UCSD-AML1 (cell line): ENCODE results near the gene RRAS2.
A peak's percentile ranks its signal among the peaks of the same experiment; 100 is the strongest.
"Not testable (repeated sequence)": the region's sequence is repeated elsewhere in the genome, so short reads cannot be mapped to it uniquely, and the experiment has no call there.

Experiments used
- DNase-seq: peaks from one replicate; lab custom pipeline; 2025; ENCODE audit not compliant: unreplicated experiment; lab: John Stamatoyannopoulos, UW

RRAS2 gene

DNA sequence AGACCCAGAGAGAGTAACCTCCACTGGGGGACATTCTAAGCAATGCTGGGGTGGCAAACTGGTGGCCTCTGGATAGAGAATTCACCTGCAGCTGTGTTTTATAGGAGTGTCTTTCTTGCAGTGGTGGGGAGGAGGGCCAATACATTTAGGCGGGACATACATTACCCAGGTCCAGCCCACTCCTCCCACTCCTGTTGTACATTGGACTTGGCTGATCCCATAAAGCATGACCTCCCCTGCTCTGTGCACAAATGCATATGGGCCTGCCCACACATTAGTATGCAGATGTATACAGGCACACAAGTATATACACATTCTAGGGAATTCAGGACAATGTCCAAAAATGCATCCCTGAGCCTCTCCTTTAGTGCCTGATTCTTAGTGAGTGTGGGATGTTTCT, 99.1 kb downstream of the RRAS2 start:
- DNase-seq = no peak

DNA sequence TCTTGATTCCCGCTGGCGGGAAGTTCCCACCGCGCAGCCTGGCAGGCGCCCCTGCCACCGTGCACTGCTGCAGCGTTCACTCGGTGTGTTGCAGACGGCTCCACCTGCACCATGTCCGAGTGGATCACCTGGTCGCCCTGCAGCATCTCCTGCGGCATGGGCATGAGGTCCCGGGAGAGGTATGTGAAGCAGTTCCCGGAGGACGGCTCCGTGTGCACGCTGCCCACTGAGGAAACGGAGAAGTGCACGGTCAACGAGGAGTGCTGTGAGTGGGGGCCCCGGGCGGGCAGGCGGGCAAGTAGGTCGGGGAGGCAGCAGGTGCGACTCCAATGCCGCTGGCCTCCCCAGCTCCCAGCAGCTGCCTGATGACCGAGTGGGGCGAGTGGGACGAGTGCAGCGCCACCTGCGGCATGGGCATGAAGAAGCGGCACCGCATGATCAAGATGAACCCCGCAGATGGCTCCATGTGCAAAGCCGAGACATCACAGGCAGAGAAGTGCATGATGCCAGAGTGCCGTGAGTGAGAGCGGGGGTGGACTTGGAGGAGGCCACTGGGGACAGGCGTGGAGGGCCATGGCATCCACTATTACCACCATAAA, 99.7 kb downstream of the RRAS2 start:
- no peak for DNase-seq

DNA sequence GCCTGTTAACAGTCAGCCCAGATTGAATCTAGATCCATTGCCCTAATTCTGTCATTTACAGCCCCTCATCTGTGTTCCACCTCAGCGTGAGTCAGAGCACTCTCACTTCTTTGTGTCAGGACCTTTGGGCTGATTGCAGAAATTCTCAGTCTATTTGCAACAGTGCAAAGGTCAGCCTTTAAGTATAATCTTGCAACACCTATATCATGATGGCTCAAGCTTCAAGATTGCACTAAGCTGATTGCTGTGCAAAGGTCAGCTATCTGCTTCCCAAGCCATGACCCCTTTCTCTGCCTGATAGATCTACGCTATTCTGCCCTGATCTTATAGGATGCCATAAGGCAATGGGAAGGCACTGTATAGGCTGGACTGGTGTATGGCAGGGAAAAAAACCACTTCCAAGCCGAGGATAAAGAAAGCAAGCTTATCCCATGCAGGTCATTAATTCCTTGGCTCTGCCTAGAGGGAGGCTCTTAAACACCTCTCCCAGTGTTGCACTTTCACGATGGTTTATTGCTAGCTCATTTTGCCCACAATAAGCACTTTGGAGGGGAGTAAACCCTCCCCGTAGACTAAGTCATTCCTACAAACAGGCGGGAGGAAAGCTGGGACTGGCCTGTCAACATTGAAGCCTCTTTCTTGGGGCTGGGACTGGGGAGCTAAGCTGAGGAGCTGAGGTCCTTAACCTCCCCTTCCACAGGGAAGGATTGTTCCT, 100.6 kb downstream of the RRAS2 start:
- no peak for DNase-seq

DNA sequence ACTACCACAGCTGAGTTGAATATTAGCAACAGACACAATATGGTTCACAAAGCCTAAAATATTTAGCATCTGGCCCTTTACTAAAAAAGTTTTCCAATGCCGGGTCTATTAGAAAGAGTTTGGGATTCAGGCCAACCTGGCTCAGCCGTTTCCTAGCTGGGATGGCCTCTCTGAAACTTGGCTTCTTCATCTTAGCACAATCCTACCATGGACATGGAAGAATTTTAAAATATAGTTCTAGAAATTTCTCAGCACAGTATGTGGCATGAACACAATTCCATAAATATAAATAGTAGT, 103.8 kb downstream of the RRAS2 start:
- no peak for DNase-seq

DNA sequence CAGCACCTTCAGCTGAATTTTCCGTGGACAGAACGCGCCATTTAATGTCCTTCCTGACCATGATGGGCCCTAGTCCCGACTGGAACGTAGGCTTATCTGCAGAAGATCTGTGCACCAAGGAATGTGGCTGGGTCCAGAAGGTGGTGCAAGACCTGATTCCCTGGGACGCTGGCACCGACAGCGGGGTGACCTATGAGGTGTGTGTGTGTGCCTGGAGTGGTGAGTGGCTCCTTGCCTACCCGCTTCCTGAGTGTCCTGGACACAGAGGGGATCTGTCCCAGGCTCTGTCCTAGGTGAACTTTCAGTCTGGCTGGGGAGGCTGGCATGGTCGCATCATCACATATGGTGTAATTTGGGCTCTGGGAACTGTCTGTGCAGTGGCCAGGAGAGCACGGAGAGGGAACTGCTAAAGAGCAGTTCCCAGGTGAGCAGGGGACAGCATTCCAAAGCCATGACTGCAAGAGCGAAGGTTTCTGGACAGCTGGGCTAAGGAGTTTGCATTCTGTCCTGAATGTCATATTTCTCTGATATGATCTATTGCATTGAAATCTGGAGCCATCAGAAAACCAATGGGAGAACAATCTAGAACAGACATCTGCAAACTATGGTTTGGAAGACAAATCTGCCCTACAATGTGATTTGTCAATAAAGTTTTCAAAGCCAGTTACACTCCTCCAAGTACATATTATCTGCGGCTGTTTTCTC, 104.3 kb downstream of the RRAS2 start:
- DNase-seq = no peak

DNA sequence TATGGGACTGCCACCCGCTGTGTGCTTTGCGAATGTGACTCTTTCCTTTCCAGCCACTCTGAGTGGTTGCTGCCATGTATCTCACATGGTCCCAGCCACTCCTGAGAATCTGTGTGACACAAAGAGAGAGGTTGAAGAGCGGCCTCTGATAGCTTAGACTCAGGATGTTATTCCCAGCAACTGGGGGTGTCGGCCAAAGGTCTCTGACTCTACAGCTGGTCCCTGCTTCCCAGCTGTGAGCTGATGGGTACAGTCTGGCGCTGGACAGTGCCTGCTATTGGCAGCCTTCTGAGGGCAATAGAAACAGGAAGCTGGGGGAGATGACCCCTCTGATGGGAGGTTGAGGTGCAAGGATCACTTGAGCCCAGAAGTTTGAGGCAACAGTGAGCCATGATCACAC, 105.1 kb downstream of the RRAS2 start:
- DNase-seq = no peak

DNA sequence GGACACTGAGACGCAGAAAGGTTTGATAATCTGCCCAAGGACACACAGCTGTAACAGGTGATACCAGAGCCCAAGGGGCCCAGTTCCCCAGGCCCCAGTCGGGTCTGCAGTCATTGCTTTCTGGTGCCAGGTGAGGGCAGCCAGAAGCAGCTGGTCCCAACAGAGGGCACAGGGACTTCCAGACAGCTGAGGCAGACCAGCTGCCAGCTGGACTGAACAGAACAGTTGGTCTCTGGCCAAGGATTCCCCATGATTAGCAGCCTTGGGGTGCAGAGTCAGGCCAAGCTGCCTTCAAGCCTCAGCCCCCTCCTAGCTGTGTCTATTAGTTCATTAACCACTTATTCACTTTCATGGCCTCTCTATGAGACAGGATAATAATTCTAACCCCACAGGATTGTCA, 105.6 kb downstream of the RRAS2 start:
- DNase-seq = no peak

DNA sequence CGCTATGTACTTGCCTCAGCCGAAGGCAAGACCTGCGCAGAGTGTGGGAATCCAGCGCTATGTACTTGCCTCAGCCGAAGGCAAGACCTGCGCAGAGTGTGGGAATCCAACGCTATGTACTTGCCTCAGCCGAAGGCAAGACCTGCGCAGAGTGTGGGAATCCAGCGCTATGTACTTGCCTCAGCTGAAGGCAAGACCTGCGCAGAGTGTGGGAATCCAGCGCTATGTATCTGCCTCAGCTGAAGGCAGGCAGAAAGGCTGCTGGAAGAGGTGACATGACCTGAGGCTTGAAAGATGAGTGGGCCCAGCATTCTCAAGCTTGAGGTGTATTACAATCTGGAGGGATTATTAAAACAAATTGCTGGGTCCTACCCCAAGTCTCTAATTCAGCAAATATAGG, 106.5 kb downstream of the RRAS2 start:
- not testable (repeated sequence) for DNase-seq

DNA sequence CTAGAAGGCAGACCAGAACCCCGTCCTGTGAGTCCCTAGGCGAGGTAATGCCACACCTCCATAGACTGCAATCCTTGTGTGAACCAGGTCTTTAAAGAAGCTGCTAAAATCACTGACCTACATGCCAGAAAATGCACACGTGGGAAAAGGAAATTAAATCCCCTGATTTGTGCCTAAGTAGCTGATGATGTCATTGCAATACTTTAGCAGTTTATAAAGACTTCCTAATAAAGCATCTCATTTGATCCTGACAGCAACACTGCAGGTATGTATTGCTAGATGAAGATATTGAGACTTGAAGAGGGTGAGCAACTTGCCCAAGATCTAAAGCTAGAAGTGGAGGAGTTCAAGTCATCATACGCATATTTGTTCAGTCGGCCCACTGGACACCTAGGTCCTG, 107.2 kb downstream of the RRAS2 start:
- no peak for DNase-seq

DNA sequence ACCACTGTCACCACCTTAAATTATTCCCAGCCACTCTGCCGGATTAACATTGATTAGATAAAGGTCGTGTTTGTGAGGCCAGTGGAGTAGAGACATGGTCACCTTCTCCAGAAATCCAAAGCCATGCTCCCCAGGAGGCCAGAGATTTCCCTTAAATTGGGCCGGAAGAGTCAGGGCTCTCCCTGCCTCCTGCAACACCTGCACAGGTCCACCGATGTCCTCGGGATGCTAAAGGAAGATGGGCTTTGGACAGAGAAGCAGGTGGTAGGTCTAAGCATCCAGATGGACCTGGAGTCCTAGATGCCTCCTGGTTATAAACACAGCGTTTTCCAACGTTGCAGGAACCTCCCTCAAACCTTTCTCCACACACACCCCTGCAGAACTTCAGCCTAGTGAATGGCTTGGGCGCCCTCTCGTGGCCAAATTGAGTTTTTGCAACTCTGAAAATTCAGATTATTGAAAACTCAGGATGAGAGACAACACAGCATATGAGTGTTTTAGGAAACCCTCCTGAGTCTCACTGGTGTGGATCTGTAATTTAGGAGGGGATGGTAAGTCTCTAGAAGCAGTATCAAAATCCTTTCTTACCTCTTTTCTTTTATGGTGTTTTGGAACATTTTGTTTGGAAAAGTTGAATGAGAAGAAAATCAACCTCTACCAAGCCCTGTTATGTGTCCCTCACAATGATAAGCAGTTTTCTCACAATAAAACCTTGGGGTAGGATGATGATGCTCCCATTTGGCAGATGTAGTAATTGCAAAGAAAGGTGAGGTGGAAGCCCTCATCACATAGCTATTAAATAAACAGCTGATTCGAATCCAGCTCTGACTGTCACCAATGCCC, 109.6 kb downstream of the RRAS2 start:
- DNase-seq = peak; percentile 41

DNA sequence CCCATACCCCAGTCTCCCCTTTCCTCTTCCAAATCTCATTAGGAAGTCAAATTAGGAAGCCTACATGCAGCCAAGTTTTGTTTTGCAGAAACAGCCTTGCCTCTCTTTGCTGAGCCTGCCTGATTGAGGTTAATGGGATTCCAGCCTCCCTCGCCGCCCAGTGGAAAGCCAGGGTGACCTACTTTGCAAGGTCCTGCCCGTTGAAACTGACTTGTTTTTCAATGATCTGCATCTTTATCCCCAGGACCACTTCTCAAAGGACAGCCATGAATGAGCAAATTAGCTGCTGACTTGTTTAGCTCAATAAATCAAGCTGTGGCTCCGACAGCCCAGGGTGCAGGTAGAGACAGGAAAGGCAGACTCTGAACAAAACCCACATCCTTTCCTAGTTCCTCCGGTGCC, 110.4 kb downstream of the RRAS2 start:
- peak; percentile 22 for DNase-seq

DNA sequence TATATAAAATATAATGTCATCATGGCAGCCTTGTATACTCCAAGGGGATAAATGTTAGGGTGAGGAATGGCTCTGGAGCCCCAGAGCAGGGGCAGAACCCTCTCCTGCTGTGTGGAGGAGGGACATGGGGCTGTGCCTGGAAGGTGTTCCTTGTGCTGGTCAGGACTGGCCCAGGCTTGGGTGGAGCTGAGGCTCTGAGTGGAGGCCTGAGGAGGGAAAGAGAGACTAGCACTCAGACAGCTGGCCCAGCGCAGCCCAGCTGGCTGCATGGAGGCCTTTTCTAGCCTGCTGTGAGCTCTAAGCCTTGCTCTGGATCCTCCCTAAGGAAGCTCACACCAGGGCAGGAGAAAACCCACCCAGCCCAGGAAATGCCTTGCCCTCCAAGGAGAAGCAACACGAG, 113.5 kb downstream of the RRAS2 start:
- DNase-seq = no peak

DNA sequence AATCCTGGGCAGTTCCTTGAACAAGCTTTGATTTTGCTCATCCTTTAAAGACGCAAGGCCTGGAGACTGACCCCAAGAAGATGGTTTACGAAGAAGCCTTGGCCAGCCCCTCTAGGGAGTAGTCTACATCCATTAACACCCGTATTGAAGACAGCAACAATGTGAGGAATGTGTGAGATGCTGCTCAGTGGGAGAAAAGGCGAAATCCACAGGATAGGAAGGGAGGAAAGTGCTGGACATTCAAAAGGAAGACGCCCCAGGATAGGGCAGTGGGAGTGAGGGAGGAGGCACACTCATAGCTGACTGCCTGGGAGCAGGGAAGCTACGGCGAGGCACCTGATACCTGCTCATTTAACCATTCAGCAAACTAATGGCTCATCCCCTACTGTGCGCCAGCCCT, 114.1 kb downstream of the RRAS2 start:
- no peak for DNase-seq

DNA sequence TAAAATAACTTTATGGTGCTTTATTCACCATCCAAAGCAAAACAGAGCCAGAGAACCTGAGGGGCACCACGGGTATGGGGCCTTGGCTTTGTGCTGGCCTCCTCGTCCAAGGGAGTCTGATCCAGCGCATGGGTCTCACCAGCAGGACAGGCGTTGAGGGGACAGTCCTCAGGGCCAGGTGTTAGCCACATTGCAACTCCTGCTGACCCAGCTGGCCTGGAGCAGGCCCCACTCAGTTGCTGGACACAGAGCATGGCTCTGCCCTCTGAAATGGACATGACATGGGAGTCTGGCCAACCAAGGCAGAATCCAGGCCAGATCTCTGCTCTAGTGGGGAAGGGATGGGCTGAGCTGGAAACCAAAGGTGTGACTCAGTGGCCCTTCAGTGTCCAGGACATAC, 116.2 kb downstream of the RRAS2 start:
- no peak for DNase-seq

DNA sequence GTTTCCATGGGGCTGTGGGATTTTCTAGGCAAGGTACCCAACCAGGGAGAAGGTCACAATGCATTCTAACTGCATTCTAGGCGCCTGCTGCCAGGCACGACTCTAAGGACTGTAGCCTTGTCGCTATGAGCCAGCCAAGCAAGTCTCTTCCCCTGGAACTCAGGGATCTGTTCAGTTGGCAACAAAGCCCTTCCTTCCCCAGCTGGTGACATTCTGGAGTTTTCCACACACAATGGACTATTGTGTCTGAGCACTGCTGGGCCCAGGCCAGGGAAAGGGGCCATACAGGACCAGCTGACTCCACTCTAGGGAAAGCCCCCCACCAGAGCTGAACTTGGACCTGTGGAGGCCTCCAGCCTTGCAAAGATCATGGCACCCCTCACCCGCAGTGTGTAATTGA, 116.8 kb downstream of the RRAS2 start:
- no peak for DNase-seq

DNA sequence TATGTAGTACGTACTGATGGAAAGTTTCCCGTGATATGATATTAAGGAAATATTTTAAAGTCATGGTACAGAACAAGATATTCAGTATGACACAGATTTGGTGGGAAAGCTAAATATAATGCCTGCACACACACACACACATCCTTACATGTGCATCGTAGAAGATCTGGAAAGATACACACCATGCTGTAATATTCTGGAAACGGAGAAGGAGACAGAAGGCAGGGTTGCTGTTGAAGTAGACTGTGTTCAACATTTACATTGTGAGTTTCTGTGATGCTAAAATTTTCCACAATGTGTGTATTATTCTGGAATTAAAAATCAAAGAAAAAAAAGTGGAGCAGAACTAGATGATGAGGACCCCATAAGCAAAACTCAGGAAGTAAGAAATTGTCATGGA, 118.0 kb downstream of the RRAS2 start:
- DNase-seq = no peak

DNA sequence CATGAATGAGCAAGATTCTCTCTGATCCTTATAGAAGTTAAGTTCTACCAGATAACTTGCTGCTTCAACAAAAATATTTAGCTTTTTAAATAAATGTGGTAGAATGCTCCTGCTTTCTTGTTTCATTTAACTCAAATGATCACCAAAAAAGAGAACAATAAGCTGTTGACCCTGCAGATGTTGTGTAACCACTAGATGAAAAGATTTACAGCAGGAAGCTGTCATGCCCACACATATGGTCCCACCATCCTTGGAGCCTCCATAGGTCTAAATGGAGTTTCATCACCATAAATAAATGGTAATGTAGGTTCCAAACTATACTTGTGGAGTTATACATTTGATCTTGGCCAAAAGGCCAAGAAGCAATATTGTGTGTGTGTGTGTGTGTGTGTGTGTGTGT, 118.8 kb downstream of the RRAS2 start:
- no peak for DNase-seq

DNA sequence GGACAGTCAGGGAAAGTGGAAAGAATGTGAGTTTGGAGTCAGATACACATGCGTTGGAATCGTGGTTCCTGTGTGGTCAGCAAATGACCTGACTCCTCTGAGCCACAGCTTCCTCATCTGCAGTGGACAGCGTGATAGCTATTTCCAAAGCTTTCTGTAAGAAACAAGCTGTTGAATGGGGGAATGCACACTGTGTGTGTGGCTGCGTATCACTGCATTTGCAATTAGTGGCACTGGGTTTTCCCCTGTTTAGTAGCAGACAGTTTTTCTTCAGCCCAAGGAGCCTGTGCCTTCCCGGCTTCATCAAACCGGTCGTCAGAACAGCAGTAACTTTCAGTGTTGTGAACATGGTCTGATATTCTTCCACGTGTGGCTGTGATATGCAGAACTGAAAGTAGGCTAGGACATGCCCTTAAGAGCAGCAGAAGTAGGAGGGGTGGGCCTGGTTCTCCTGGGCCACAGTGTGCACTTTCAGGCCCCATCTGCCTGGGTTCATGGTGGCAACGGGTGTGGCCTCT, 121.5 kb downstream of the RRAS2 start:
- DNase-seq = no peak

DNA sequence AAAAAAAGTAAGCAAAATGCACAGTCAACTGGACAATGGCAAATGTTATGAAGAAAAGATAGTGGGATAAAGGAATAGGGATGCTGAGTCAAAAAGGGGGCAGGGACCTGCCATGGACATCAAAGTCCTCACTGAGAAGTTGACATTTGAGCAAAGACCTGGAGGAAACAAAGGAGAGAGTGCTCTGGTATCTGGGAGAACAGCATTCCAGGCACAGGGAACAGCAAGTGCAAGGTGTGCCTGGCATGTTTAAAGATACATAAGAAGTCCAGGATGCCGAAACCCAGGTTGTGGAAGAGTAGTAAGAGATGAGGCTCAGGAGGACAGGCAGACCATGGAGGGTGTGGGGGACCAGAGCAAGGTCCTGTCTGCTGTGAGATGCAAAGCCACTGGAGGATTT, 123.3 kb downstream of the RRAS2 start:
- no peak for DNase-seq

DNA sequence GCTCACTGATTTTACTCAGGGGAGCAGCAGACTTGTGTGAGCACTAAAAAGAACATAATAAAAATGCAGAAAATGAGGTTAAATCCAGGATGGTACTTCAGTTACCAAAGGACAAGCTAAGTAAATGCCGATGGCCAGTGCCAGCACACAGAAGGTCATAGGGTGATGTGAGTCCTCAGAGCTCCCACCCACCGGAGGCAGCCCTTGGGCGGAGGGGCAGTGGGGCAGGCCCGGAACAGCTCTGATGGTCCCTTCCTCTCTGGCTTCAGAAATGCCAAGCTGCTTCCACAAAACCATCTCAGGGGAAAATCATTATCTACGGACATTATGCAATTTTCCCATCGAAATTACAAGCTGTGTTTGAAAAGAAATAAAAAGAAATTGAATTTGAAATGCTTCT, 124.5 kb downstream of the RRAS2 start:
- DNase-seq = no peak

DNA sequence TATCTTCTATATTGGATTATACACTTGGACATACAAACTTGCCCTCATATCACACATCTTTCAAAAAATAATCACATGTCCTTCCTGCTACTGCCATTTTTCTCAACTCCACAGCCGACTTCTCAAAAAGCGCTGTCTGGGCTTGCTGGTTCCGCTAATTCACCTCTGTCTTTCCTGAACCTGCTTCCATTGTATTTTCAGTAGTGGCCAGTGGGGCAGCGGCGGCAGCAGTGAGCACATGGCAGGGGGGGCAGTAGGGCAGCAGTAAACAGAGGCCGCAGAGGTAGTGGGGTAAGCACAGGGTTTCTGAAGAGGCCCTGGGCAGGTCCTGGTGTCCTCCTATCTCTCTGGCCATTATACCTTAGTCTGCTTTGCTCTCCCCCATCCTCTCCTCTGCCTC, 126.3 kb downstream of the RRAS2 start:
- no peak for DNase-seq

DNA sequence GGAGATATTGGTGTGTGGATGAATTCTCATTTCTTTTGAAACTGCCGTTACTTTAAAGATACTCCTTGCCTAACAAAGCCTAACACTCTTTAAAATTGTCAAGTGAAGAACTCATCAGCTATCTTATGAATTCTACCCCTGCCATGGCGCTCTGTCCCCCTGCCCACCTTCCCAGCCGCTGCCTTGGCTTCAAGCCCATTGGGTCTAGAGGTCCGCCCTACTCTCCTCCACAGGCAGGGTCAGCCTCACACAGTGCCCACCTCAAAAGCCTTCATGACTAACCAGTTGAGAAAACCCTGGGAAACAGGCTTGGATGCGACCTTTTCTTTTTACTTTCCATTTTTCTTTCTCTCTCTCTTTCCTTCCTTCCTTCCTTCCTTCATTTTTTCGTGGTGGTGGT, 128.6 kb downstream of the RRAS2 start:
- no peak for DNase-seq
